CD4-positive, alpha-beta memory T cell (primary cell): ENCODE data around the gene GBP7. TPM values are rescaled to one million over a fixed set of nuclear protein-coding genes. Genes with fewer than 3 reads are reported as not detected.

Experiments
- polyA plus RNA-seq, 2 donors: library from polyadenylated mRNA; unstranded; fragments of 300-500 nt; fragmentation: Illumina TruSeq; gene quantifications; one replicate each; pipeline ENCODE4 v1.2.3, GENCODE V29; 2021
- total RNA-seq, 2 experiments: library from RNA; stranded (reverse); gene quantifications; one replicate each; pipeline ENCODE4 v1.2.3, GENCODE V29; 2021

GBP7 gene
- total and polyA plus RNA-seq, 4 experiments from 2014 or later = 0.17 TPM; not detected in 2

Other genes with a start within 250 kb of the GBP7 start
- 10 to 100 TPM; 30.6 to 30.7 TPM for gene KYAT3, start 183.4 kb downstream of the GBP7 start, total RNA-seq
- 10 to 100 TPM; 23.1 to 30.8 TPM for gene KYAT3, start 183.4 kb downstream of the GBP7 start, polyA plus RNA-seq
- 10 to 100 TPM; 24.7 to 25.1 TPM for gene RBMXL1, start 183.4 kb downstream of the GBP7 start, total RNA-seq
- 10 to 100 TPM in 1 of 2 donors, 1 to 10 TPM in 1; 5.3 to 12.0 TPM for gene RBMXL1, start 183.4 kb downstream of the GBP7 start, polyA plus RNA-seq
- gene GBP3, start 153.1 kb downstream of the GBP7 start, total RNA-seq = 10 to 100 TPM; 51.8 to 54.1 TPM
- 10 to 100 TPM in 1 of 2 donors, 1 to 10 TPM in 1; 6.4 to 10.2 TPM for gene GBP3, start 153.1 kb downstream of the GBP7 start, polyA plus RNA-seq
- gene GBP1, start 110.8 kb downstream of the GBP7 start, total RNA-seq = 10 to 100 TPM; 74.1 to 74.2 TPM
- gene GBP1, start 110.8 kb downstream of the GBP7 start, polyA plus RNA-seq = 10 to 100 TPM; 54.3 to 66.0 TPM
- 100 to 1,000 TPM; 186 to 199 TPM for gene GBP2, start 49.9 kb downstream of the GBP7 start, total RNA-seq
- gene GBP2, start 49.9 kb downstream of the GBP7 start, polyA plus RNA-seq = 100 to 1,000 TPM; 109 to 127 TPM
- gene GBP4, start 22.9 kb upstream of the GBP7 start, total RNA-seq = 10 to 100 TPM; 48.5 to 49.5 TPM
- gene GBP4, start 22.9 kb upstream of the GBP7 start, polyA plus RNA-seq = 10 to 100 TPM; 36.8 to 54.3 TPM
- 10 to 100 TPM; 76.3 to 79.2 TPM for gene GBP5, start 96.9 kb upstream of the GBP7 start, total RNA-seq
- 100 to 1,000 TPM in 1 of 2 donors, 10 to 100 TPM in 1; 37.9 to 124 TPM for gene GBP5, start 96.9 kb upstream of the GBP7 start, polyA plus RNA-seq
- gene GBP6, start 188.1 kb upstream of the GBP7 start, total RNA-seq = under 1 TPM; 0.17 to 0.23 TPM
- under 1 TPM; 0.17 to 0.30 TPM for gene GBP6, start 188.1 kb upstream of the GBP7 start, polyA plus RNA-seq